ENCODE data around the gene NIPAL3.

The NIPAL3 gene

GRCh38 chr1:24390924-24391782, 24.4 kb upstream of the NIPAL3 start:
- 35 to 37% methylated on average over 12 of the region's 12 CpGs for WGBS, 2 experiments
- Histone ChIP-seq H3K9me3 (ENCODE audit: control insufficient read depth, low read length) (no peaks in the 10 kb centered on the region), H3K4me1 (ENCODE audit: control insufficient read depth, insufficient read depth, low read length) (no peaks in the 10 kb centered on the region), H3K4me3 (ENCODE audit: insufficient read depth, low read depth, low read length) (no peak overlapping the region), H3K36me3 (ENCODE audit: control insufficient read depth, insufficient read depth, low read length) (no peaks in the 10 kb centered on the region), H3K27ac (ENCODE audit: insufficient read depth, low read depth, low read length, poor library complexity, severe bottlenecking) (no peak overlapping the region), H3K27me3 (ENCODE audit: control insufficient read depth, insufficient read depth, low read length, poor library complexity, severe bottlenecking) (no peaks in the 10 kb centered on the region)

GRCh38 chr1:24391882-24392603, 23.6 kb upstream of the NIPAL3 start:
- Histone ChIP-seq H3K9me3 (ENCODE audit: control insufficient read depth, low read length) (no peaks in the 10 kb centered on the region), H3K36me3 (ENCODE audit: control insufficient read depth, insufficient read depth, low read length) (no peaks in the 10 kb centered on the region), H3K4me3 (ENCODE audit: insufficient read depth, low read depth, low read length) (no peak overlapping the region), H3K27me3 (ENCODE audit: control insufficient read depth, insufficient read depth, low read length, poor library complexity, severe bottlenecking) (no peaks in the 10 kb centered on the region), H3K27ac (ENCODE audit: insufficient read depth, low read depth, low read length, poor library complexity, severe bottlenecking) (no peak overlapping the region), H3K4me1 (ENCODE audit: control insufficient read depth, insufficient read depth, low read length) (no peaks in the 10 kb centered on the region)
- 65 to 66% methylated on average over 11 of the region's 11 CpGs for WGBS, 2 experiments

- Histone ChIP-seq H3K27me3 (ENCODE audit: control insufficient read depth, insufficient read depth, low read length, poor library complexity, severe bottlenecking) (no peaks in the 10 kb centered on the region), H3K9me3 (ENCODE audit: control insufficient read depth, low read length) (no peaks in the 10 kb centered on the region), H3K27ac (ENCODE audit: insufficient read depth, low read depth, low read length, poor library complexity, severe bottlenecking) (no peak overlapping the region), H3K4me1 (ENCODE audit: control insufficient read depth, insufficient read depth, low read length) (no peaks in the 10 kb centered on the region), H3K4me3 (ENCODE audit: insufficient read depth, low read depth, low read length) (no peak overlapping the region), H3K36me3 (ENCODE audit: control insufficient read depth, insufficient read depth, low read length) (no peaks in the 10 kb centered on the region)
- 68 to 72% methylated on average over 4 of the region's 4 CpGs for WGBS, 2 experiments
Measured at GRCh38 chr1:24392604-24392946, 23.0 kb upstream of the NIPAL3 start.

GRCh38 chr1:24392982-24393650, 22.5 kb upstream of the NIPAL3 start:
- Histone ChIP-seq H3K4me3 (ENCODE audit: insufficient read depth, low read depth, low read length) (no peak overlapping the region), H3K27ac (ENCODE audit: insufficient read depth, low read depth, low read length, poor library complexity, severe bottlenecking) (no peak overlapping the region), H3K27me3 (ENCODE audit: control insufficient read depth, insufficient read depth, low read length, poor library complexity, severe bottlenecking) (no peaks in the 10 kb centered on the region), H3K9me3 (ENCODE audit: control insufficient read depth, low read length) (no peaks in the 10 kb centered on the region), H3K4me1 (ENCODE audit: control insufficient read depth, insufficient read depth, low read length) (no peaks in the 10 kb centered on the region), H3K36me3 (ENCODE audit: control insufficient read depth, insufficient read depth, low read length) (no peaks in the 10 kb centered on the region)
- WGBS, 2 experiments = 70 to 88% methylated on average over 3 of the region's 4 CpGs

- Histone ChIP-seq H3K4me1 (ENCODE audit: control insufficient read depth, insufficient read depth, low read length) (no peaks in the 10 kb centered on the region), H3K27me3 (ENCODE audit: control insufficient read depth, insufficient read depth, low read length, poor library complexity, severe bottlenecking) (no peaks in the 10 kb centered on the region), H3K4me3 (ENCODE audit: insufficient read depth, low read depth, low read length) (no peak overlapping the region), H3K9me3 (ENCODE audit: control insufficient read depth, low read length) (no peaks in the 10 kb centered on the region), H3K27ac (ENCODE audit: insufficient read depth, low read depth, low read length, poor library complexity, severe bottlenecking) (no peak overlapping the region), H3K36me3 (ENCODE audit: control insufficient read depth, insufficient read depth, low read length) (no peaks in the 10 kb centered on the region)
- 89 to 91% methylated on average over 6 of the region's 6 CpGs for WGBS, 2 experiments
Measured at GRCh38 chr1:24393892-24394291, 21.7 kb upstream of the NIPAL3 start.

- 92 to 97% methylated on average over 1 of the region's 1 CpG for WGBS, 2 experiments
- H3K9me3 ChIP-seq (ENCODE audit: control insufficient read depth, low read length) = no peaks in the 10 kb centered on the region
- no peak overlapping the region for H3K27ac ChIP-seq (ENCODE audit: insufficient read depth, low read depth, low read length, poor library complexity, severe bottlenecking)
- no peaks in the 10 kb centered on the region for H3K36me3 ChIP-seq (ENCODE audit: control insufficient read depth, insufficient read depth, low read length)
- no peaks in the 10 kb centered on the region for H3K4me1 ChIP-seq (ENCODE audit: control insufficient read depth, insufficient read depth, low read length)
- H3K4me3 ChIP-seq (ENCODE audit: insufficient read depth, low read depth, low read length) = no peak overlapping the region
- H3K27me3 ChIP-seq (ENCODE audit: control insufficient read depth, insufficient read depth, low read length, poor library complexity, severe bottlenecking) = no peaks in the 10 kb centered on the region
Measured at GRCh38 chr1:24400065-24400464, 15.5 kb upstream of the NIPAL3 start.

GRCh38 chr1:24403806-24404205, 11.8 kb upstream of the NIPAL3 start:
- no peaks in the 10 kb centered on the region for H3K4me1 ChIP-seq (ENCODE audit: control insufficient read depth, insufficient read depth, low read length)
- 63 to 88% methylated on average over 1 to 2 of the region's 4 CpGs for WGBS, 2 experiments

GRCh38 chr1:24406788-24407187, 8.8 kb upstream of the NIPAL3 start:
- Histone ChIP-seq H3K4me1 (ENCODE audit: control insufficient read depth, insufficient read depth, low read length) (no peaks in the 10 kb centered on the region), H3K27ac (ENCODE audit: insufficient read depth, low read depth, low read length, poor library complexity, severe bottlenecking) (no peak overlapping the region), H3K9me3 (ENCODE audit: control insufficient read depth, low read length) (no peaks in the 10 kb centered on the region), H3K36me3 (ENCODE audit: control insufficient read depth, insufficient read depth, low read length) (no peaks in the 10 kb centered on the region), H3K27me3 (ENCODE audit: control insufficient read depth, insufficient read depth, low read length, poor library complexity, severe bottlenecking) (no peaks in the 10 kb centered on the region), H3K4me3 (ENCODE audit: insufficient read depth, low read depth, low read length) (no peak overlapping the region)
- 84 to 91% methylated on average over 1 of the region's 1 CpG for WGBS, 2 experiments

More at GRCh38 chr1:24403806-24404205, 11.8 kb upstream of the NIPAL3 start:
- H3K9me3 ChIP-seq (ENCODE audit: control insufficient read depth, low read length) = no peaks in the 10 kb centered on the region
- H3K27me3 ChIP-seq (ENCODE audit: control insufficient read depth, insufficient read depth, low read length, poor library complexity, severe bottlenecking) = no peaks in the 10 kb centered on the region
- H3K27ac ChIP-seq (ENCODE audit: insufficient read depth, low read depth, low read length, poor library complexity, severe bottlenecking) = no peak overlapping the region
- no peak overlapping the region for H3K4me3 ChIP-seq (ENCODE audit: insufficient read depth, low read depth, low read length)
- no peaks in the 10 kb centered on the region for H3K36me3 ChIP-seq (ENCODE audit: control insufficient read depth, insufficient read depth, low read length)

GRCh38 chr1:24409535-24409934, 6.1 kb upstream of the NIPAL3 start:
- Histone ChIP-seq H3K27me3 (ENCODE audit: control insufficient read depth, insufficient read depth, low read length, poor library complexity, severe bottlenecking) (no peaks in the 10 kb centered on the region), H3K36me3 (ENCODE audit: control insufficient read depth, insufficient read depth, low read length) (no peaks in the 10 kb centered on the region), H3K4me3 (ENCODE audit: insufficient read depth, low read depth, low read length) (no peak overlapping the region), H3K4me1 (ENCODE audit: control insufficient read depth, insufficient read depth, low read length) (no peaks in the 10 kb centered on the region), H3K9me3 (ENCODE audit: control insufficient read depth, low read length) (no peaks in the 10 kb centered on the region), H3K27ac (ENCODE audit: insufficient read depth, low read depth, low read length, poor library complexity, severe bottlenecking) (no peak overlapping the region)
- WGBS, 2 experiments = 93 to 96% methylated on average over 3 of the region's 3 CpGs

- Histone ChIP-seq H3K9me3 (ENCODE audit: control insufficient read depth, low read length) (no peaks in the 10 kb centered on the region), H3K27me3 (ENCODE audit: control insufficient read depth, insufficient read depth, low read length, poor library complexity, severe bottlenecking) (no peaks in the 10 kb centered on the region), H3K4me3 (ENCODE audit: insufficient read depth, low read depth, low read length) (no peak overlapping the region), H3K4me1 (ENCODE audit: control insufficient read depth, insufficient read depth, low read length) (no peaks in the 10 kb centered on the region), H3K27ac (ENCODE audit: insufficient read depth, low read depth, low read length, poor library complexity, severe bottlenecking) (no peak overlapping the region), H3K36me3 (ENCODE audit: control insufficient read depth, insufficient read depth, low read length) (no peaks in the 10 kb centered on the region)
- WGBS, 2 experiments = 91 to 94% methylated on average over 5 of the region's 7 CpGs
Measured at GRCh38 chr1:24410750-24411149, 4.9 kb upstream of the NIPAL3 start.

Data from ectodermal cell (in vitro differentiated cells).